K562 (cell line): ENCODE data around the gene NENF. TPM values are rescaled to one million over a fixed set of nuclear protein-coding genes. Genes with fewer than 3 reads are reported as not detected.

Experiments used
- BCOR ChIP-seq: fragments of 450-650 bp; IDR thresholded peaks from 2 replicates; pipeline ENCODE4 v1.6.1; 2016
- CLOCK ChIP-seq: fragments of 250-450 bp; sonication (Bioruptor Pico); IDR thresholded peaks from 2 replicates; pipeline ENCODE4 v1.4.0; 2020; ENCODE audit warnings: mild to moderate bottlenecking, moderate library complexity, borderline replicate concordance
- FIP1L1 ChIP-seq: fragments of 200-400 bp; formaldehyde crosslinking; IDR thresholded peaks from 2 replicates; pipeline ENCODE4 v1.6.1; 2018; ENCODE audit warnings: mild to moderate bottlenecking, low read depth, low read length; ENCODE audit not compliant: poor library complexity, severe bottlenecking
- FOS ChIP-seq: IDR thresholded peaks from 3 replicates; pipeline ENCODE4 v1.6.1; 2011; ENCODE audit not compliant: insufficient read length; ENCODE audit errors: extremely low read depth
- HCFC1 ChIP-seq: IDR thresholded peaks from 2 replicates; pipeline ENCODE4 v1.6.1; 2012; ENCODE audit warnings: low read depth, low read length, improper control_type of control experiment
- JUND ChIP-seq, 2 experiments: IDR thresholded peaks; 2 replicates in 1 of 2; 3 replicates in 1 of 2; pipeline ENCODE4 v1.6.1; 2011; ENCODE audit warnings: borderline replicate concordance in 2 of 2, low read depth in 2 of 2, low read length in 2 of 2, improper control_type of control experiment in 1 of 2, missing biosample characterization in 1 of 2, missing genetic modification characterization in 1 of 2, missing genetic modification reagents in 1 of 2
- KLF16 ChIP-seq: IDR thresholded peaks from 2 replicates; pipeline ENCODE4 v1.6.1; 2016; ENCODE audit warnings: antibody characterized with exemption
- MBD1 ChIP-seq: fragments of 250-450 bp; sonication (Bioruptor Pico); IDR thresholded peaks from 2 replicates; pipeline ENCODE4 v1.8.0; 2022; ENCODE audit warnings: inconsistent platforms
- MCM7 ChIP-seq, 2 experiments: fragments of 450-650 bp; IDR thresholded peaks; 2 replicates each; pipeline ENCODE4 v1.6.1; 2016 to 2018
- MYBL2 ChIP-seq, 2 experiments: fragments of 450-650 bp in 1 of 2; sonication (generic) in 1 of 2; formaldehyde crosslinking in 1 of 2; IDR thresholded peaks; 2 replicates each; pipeline versions ENCODE4 v1.6.1 to v1.8.1; 2017 to 2022; ENCODE audit warnings: borderline replicate concordance in 1 of 2, inconsistent platforms in 1 of 2, low read depth in 1 of 2, mild to moderate bottlenecking in 1 of 2, missing genetic modification reagents in 1 of 2, moderate library complexity in 1 of 2
- MYC ChIP-seq, 2 experiments: fragments of 250-450 bp in 1 of 2; sonication (Bioruptor Pico) in 1 of 2; IDR thresholded peaks; 2 replicates each; pipeline versions ENCODE4 v1.5.1 to v1.6.1; 2012 to 2021; ENCODE audit warnings: low read depth in 2 of 2, borderline replicate concordance in 1 of 2, improper control_type of control experiment in 1 of 2, low read length in 1 of 2, mild to moderate bottlenecking in 1 of 2, moderate library complexity in 1 of 2
- NFIC ChIP-seq: fragments of 450-650 bp; IDR thresholded peaks from 2 replicates; pipeline ENCODE4 v1.6.1; 2017; ENCODE audit warnings: mild to moderate bottlenecking, inconsistent platforms
- NRF1 ChIP-seq, 2 experiments: fragments of 450-650 bp; IDR thresholded peaks in 1 of 2; conservative IDR thresholded peaks in 1 of 2; 2 replicates each; pipeline ENCODE4 v1.6.1; 2014; ENCODE audit warnings: mild to moderate bottlenecking in 2 of 2
- POLR2B ChIP-seq: fragments of 450-650 bp; IDR thresholded peaks from 2 replicates; pipeline ENCODE4 v1.6.1; 2018; ENCODE audit warnings: low read depth; ENCODE audit not compliant: partially characterized antibody
- RAD21 ChIP-seq, 2 experiments: fragments of 250-450 bp in 1 of 2; fragments of 450-650 bp in 1 of 2; sonication (Bioruptor Pico) in 1 of 2; formaldehyde crosslinking in 1 of 2; IDR thresholded peaks in 1 of 2; conservative IDR thresholded peaks in 1 of 2; 2 replicates each; pipeline versions ENCODE4 v1.4.0 to v1.8.0; 2020 to 2022; ENCODE audit warnings: mild to moderate bottlenecking in 2 of 2, moderate library complexity in 1 of 2
- TAF1 ChIP-seq: IDR thresholded peaks from 2 replicates; pipeline ENCODE4 v1.6.1; 2011; ENCODE audit warnings: mild to moderate bottlenecking, low read length, moderate library complexity; ENCODE audit not compliant: insufficient read depth, control insufficient read depth, severe bottlenecking; ENCODE audit errors: extremely low read depth
- ZEB2 ChIP-seq: fragments of 450-650 bp; IDR thresholded peaks from 2 replicates; pipeline ENCODE4 v1.6.1; 2016
- ZNF143 ChIP-seq: sonication (generic); formaldehyde crosslinking; IDR thresholded peaks from 2 replicates; pipeline ENCODE4 v1.9.0; 2022; ENCODE audit warnings: mild to moderate bottlenecking, missing genetic modification reagents
- ZNF217 ChIP-seq: sonication (generic); formaldehyde crosslinking; IDR thresholded peaks from 2 replicates; pipeline ENCODE4 v1.8.0; 2022; ENCODE audit warnings: mild to moderate bottlenecking, missing genetic modification reagents
- ZNF655 ChIP-seq: fragments of 250-450 bp; sonication (Bioruptor Pico); IDR thresholded peaks from 2 replicates; pipeline ENCODE4 v1.5.0; 2021
- ZNF780A ChIP-seq: fragments of 250-450 bp; sonication (Bioruptor Pico); IDR thresholded peaks from 2 replicates; pipeline ENCODE4 v1.5.0; 2021; ENCODE audit warnings: mild to moderate bottlenecking
- polyA plus RNA-seq, 8 experiments: library from polyadenylated mRNA; depleted of rRNA in 4 of 8; stranded (reverse) in 5 of 8; unstranded in 3 of 8; fragments of >200 nt; fragmentation: Nextera tagmentation in 2 of 8; fragmentation: Illumina TruSeq in 1 of 8; extraction: Ambion mirVana in 2 of 8; extraction: Trizol in 1 of 8; gene quantifications; 2 replicates each; pipeline versions ENCODE4 v1.2.1 to v1.2.3, GENCODE V29; 2011 to 2014; ENCODE audit warnings: inconsistent platforms in 1 of 8, missing spikeins in 1 of 8
- total RNA-seq, 7 experiments: library from RNA; depleted of rRNA in 6 of 7; stranded (reverse); fragments of >200 nt in 6 of 7; fragmentation: Illumina TruSeq in 2 of 7; extraction: Trizol in 2 of 7; gene quantifications; 2 replicates each; pipeline versions ENCODE4 v1.2.1 to v1.2.3, GENCODE V29; 2011 to 2021; ENCODE audit warnings: low replicate concordance in 1 of 7

NENF gene
- total and polyA plus RNA-seq, 9 of the 15 experiments (the other 6 are each of a cell fraction or from before 2014, with no cell fraction given): 6.1 to 100 (median 72.8) TPM

- TF ChIP-seq POLR2B (peak; percentile 69), ZEB2 (no peak), MYBL2 (IDR thresholded peaks at IDR 0.05; ENCODE audit: low read depth) (no peak), MYBL2 (CRISPR knock-in tag; IDR thresholded peaks at IDR 0.05; ENCODE audit: borderline replicate concordance) (no peak), TAF1 (peak; percentile 72), RAD21 (CRISPR knock-in tag; conservative IDR thresholded peaks at IDR 0.05 in 1 of 2, IDR thresholded peaks at IDR 0.05 in 1 of 2) (peak in 1 of 2 experiments; percentile 32; a peak in 1 of 4 replicates), ZNF217 (CRISPR knock-in tag) (no peak), MBD1 (CRISPR knock-in tag) (no peak), NRF1 (conservative IDR thresholded peaks at IDR 0.05 in 1 of 2, IDR thresholded peaks at IDR 0.05 in 1 of 2) (peak; percentile 99), MCM7 (IDR thresholded peaks at IDR 0.05) (no peak), FOS (no peak), HCFC1 (peak; percentile 97), BCOR (no peak), ZNF143 (CRISPR knock-in tag) (peak; percentile 96), JUND (IDR thresholded peaks at IDR 0.05; ENCODE audit: borderline replicate concordance, low read depth, low read length) (peak; percentile 63; the same call in 1 of the 2 replicates), JUND (tag; IDR thresholded peaks at IDR 0.05; ENCODE audit: borderline replicate concordance, low read depth, low read length) (peak; percentile 25; the same call in 1 of the 3 replicates), ZNF780A (CRISPR knock-in tag) (no peak), ZNF655 (no peak), FIP1L1 (peak; percentile 36), MYC (IDR thresholded peaks at IDR 0.05; ENCODE audit: low read depth, low read length) (peak; percentile 91), MYC (CRISPR knock-in tag; IDR thresholded peaks at IDR 0.05; ENCODE audit: borderline replicate concordance, low read depth) (no peak), KLF16 (no peak), CLOCK (CRISPR knock-in tag) (no peak), NFIC (peak; percentile 64)
Observed at GRCh38 chr1:212414328-212415106, 18.2 kb upstream of the NENF start, which contains the start of gene PACC1 (continued).
